Kidney epithelial cell (primary cell): ENCODE results near the gene TIFAB. TPM values are rescaled to one million over a fixed set of nuclear protein-coding genes. Genes with fewer than 3 reads are reported as not detected.

Experiments
- DNase-seq: peaks from one replicate; pipeline ENCODE4 v3.0.0-alpha.2; 2010; ENCODE audit warnings: low read depth
- H3K27me3 ChIP-seq: 2 replicates; pipeline ENCODE4 v1.6.0; 2011; ENCODE audit warnings: low read length; ENCODE audit not compliant: control insufficient read depth, insufficient read depth
- H3K36me3 ChIP-seq: 2 replicates; pipeline ENCODE4 v1.5.1; 2011; ENCODE audit warnings: low read length; ENCODE audit not compliant: control insufficient read depth, insufficient read depth
- H3K4me3 ChIP-seq: 2 replicates; pipeline ENCODE4 v1.5.1; 2011; ENCODE audit warnings: low read depth, mild to moderate bottlenecking, control low read depth, low read length
- CTCF ChIP-seq: IDR thresholded peaks from 2 replicates; pipeline ENCODE4 v1.5.1; 2011; ENCODE audit warnings: mild to moderate bottlenecking, moderate library complexity, low read length, control low read depth, inconsistent platforms; ENCODE audit not compliant: insufficient read depth, poor library complexity, severe bottlenecking
- total RNA-seq: library from RNA; depleted of rRNA; stranded (reverse); fragments of >200 nt; gene quantifications from 2 replicates; pipeline ENCODE4 v1.2.3, GENCODE V29; 2015

TIFAB gene
- total RNA-seq, 1 donor from 2014 or later: not detected

DNA sequence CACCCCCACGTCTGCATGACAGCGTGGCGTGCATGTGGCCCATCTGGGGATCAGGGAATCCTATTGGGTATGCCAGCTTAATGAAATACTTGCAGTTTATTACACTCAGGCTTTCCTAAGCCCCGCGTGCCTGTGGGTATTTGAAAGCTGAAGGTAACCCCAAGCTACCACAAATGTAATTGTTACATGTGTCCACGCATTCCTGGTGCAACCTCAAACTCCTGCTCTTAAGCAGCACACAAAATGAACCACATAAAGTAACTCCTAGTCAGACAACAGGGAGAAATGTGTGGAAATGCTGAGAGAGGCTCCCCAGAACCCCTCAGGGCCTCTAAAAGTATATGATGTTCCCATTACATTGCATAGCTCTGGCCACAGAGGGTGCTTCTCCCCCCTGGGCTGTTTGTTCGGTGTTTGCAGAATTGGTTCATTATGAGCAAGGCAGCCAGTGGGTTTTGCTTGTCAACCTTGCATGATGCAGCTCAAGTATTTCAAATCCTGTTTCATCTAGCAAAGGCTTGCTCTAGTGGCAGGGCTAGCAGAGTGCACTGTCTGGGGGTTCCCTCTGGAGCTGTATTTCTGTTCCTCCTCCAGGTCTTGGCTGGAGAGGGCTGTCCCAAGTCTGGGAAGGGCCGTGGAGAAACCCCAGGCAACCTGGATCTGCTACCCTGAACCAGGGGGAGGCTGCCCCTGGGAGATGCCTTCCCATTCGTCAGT, 3.2 kb downstream of the TIFAB start:
- Histone ChIP-seq H3K27me3 (peaks cover 4% of the 10 kb centered on the region), H3K36me3 (no peaks in the 10 kb centered on the region), H3K4me3 (no peak overlapping the region)
- no peak for DNase-seq
- TF ChIP-seq CTCF: no peak

- Histone ChIP-seq H3K36me3 (no peaks in the 10 kb centered on the region), H3K27me3 (peaks cover 4% of the 10 kb centered on the region), H3K4me3 (no peak overlapping the region)
- no peak for DNase-seq
- TF ChIP-seq CTCF: no peak
These were observed 3.9 kb downstream of the TIFAB start for GRCh38 chr5:135448071-135448739.

GRCh38 chr5:135447298-135447929, 4.7 kb downstream of the TIFAB start, which contains the start of gene DCANP1:
Gene DCANP1, minus strand, starts transcription at chr5:135447348. Its CDS starts 240 bp downstream, at chr5:135447108.
- no peak within 1 kb of the TSS for H3K4me3 ChIP-seq
- no peaks in the 10 kb centered on the region for H3K36me3 ChIP-seq
- peaks cover 4% of the 10 kb centered on the region for H3K27me3 ChIP-seq
- no peak for DNase-seq
- no peak for TF ChIP-seq CTCF

- TF ChIP-seq CTCF: no peak
- Histone ChIP-seq H3K4me3 (no peak overlapping the region), H3K27me3 (peaks cover 4% of the 10 kb centered on the region), H3K36me3 (no peaks in the 10 kb centered on the region)
- DNase-seq: no peak
These were observed 5.5 kb downstream of the TIFAB start for GRCh38 chr5:135446615-135447014.

DNA sequence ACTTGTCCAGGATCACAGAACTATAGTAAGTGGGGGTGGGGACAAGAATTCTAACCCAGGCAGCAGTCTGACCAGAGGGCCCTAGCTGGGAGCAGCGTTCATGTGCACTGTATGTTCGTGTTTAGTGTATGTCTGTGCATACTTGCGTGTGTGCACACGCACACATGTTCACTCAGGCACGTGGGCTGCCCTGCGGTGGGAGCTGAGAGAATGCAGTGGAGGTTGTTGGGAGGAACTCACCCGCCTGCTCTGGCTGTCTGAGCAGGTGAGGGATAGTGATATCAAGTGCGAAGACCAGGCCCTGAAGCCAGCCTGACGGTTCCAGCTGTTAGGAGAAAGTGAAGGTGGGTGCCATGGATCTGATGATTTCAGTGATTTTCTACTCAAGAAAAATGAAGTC, 5.9 kb downstream of the TIFAB start:
- no peak for DNase-seq
- TF ChIP-seq CTCF: no peak
- Histone ChIP-seq H3K4me3 (no peak overlapping the region), H3K27me3 (peaks cover 4% of the 10 kb centered on the region), H3K36me3 (no peaks in the 10 kb centered on the region)
